Measurements from ENCODE around the gene FLYWCH1. TPM values are rescaled to one million over a fixed set of nuclear protein-coding genes. Genes with fewer than 3 reads are reported as not detected.

Gene FLYWCH1
- total and polyA plus RNA-seq, 2 donors (not counting 3 experiments of a cell fraction or from before 2014, with no cell fraction given): 32.0 to 51.2 TPM

DNA sequence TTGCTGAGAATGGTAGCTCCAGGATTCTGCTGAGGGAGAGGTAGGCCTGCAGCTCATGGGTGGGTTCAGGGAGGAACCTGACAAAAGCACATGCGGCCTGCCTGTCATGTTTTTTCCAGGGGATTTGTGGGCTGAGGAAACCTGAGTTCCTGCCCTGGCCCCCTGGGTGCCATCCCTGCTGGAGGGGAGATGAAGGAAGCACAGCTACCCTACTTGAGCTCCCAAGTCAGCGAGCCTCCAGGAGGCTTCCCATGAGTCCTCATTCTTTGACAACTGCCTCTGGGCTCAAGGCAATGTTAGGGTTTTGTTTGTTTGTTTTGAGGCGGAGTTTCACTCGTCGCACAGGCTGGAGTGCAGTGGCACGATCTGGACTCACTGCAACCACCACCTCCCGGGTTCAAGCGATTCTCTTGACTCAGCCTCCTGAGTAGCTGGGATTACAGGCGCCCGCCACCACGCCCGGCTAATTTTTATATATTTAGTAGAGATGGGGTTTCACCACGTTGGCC is 12.1 kb upstream of the FLYWCH1 start:
- H3K4me1 ChIP-seq (ENCODE audit: control insufficient read depth, extremely low read depth, insufficient read depth, low read length): peaks cover 6% of the 10 kb centered on the region
- no peaks in the 10 kb centered on the region for H3K9me1 ChIP-seq (replicated peaks; ENCODE audit: control insufficient read depth, extremely low read depth, insufficient read depth, low read length)
- FAIRE-seq (no peak), DNase-seq (ENCODE audit: low read depth, low spot score) (no peak)
- intact Hi-C loops (cut with micrococcal nuclease): no loop called here
- H3K4me3 ChIP-seq (replicated peaks in 1 of 3; ENCODE audit: insufficient read depth in 1 of 3, low read depth in 1 of 3, low read length in 3 of 3): no peak overlapping the region
- no peaks in the 10 kb centered on the region for H4K20me1 ChIP-seq (replicated peaks; ENCODE audit: control insufficient read depth, extremely low read depth, insufficient read depth, low read length)
- no peak overlapping the region for H3K27ac ChIP-seq (ENCODE audit: insufficient read depth, low read depth, low read length)
- ChIA-PET CTCF (interaction anchor here (0.6 to 1.4 kb wide), 4 partner anchors 11 to 27 kb away, joined by 3 to 5 read pairs (median 4); partner anchors contain the start of gene FLYWCH2), POLR2A (interaction anchor here (0.6 kb wide), 1 partner anchor 86 kb away, joined by 4 read pairs; no protein-coding TSS in a partner anchor)
- peaks cover 0 to 8% of the 10 kb centered on the region in 2 experiments for H3K36me3 ChIP-seq (ENCODE audit: control insufficient read depth in 2 of 2, extremely low read depth in 1 of 2, insufficient read depth in 2 of 2, low read length in 2 of 2)
- BruUV-seq (replicated peaks): no TSS peak
- H3K27me3 ChIP-seq (ENCODE audit: control insufficient read depth in 2 of 2, insufficient read depth in 2 of 2, low read length in 2 of 2): no peaks in the 10 kb centered on the region
- no peak overlapping the region for H2AFZ ChIP-seq (ENCODE audit: low read depth, low read length)
- TF ChIP-seq EZH2 (IDR thresholded peaks at IDR 0.05; ENCODE audit: borderline replicate concordance, low read depth, low read length, severe bottlenecking) (no peak), MYC (IDR thresholded peaks at IDR 0.05; ENCODE audit: low read depth, low read length) (no peak), POLR2AphosphoS5 (IDR thresholded peaks at IDR 0.05; ENCODE audit: insufficient read depth, low read depth, low read length) (no peak)
- TF ChIP-seq, protein P1, sequence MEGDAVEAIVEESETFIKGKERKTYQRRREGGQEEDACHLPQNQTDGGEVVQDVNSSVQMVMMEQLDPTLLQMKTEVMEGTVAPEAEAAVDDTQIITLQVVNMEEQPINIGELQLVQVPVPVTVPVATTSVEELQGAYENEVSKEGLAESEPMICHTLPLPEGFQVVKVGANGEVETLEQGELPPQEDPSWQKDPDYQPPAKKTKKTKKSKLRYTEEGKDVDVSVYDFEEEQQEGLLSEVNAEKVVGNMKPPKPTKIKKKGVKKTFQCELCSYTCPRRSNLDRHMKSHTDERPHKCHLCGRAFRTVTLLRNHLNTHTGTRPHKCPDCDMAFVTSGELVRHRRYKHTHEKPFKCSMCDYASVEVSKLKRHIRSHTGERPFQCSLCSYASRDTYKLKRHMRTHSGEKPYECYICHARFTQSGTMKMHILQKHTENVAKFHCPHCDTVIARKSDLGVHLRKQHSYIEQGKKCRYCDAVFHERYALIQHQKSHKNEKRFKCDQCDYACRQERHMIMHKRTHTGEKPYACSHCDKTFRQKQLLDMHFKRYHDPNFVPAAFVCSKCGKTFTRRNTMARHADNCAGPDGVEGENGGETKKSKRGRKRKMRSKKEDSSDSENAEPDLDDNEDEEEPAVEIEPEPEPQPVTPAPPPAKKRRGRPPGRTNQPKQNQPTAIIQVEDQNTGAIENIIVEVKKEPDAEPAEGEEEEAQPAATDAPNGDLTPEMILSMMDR (IDR thresholded peaks at IDR 0.05; ENCODE audit: extremely low read depth in 1 of 2, insufficient read depth in 1 of 2, low read depth in 1 of 2, low read length in 2 of 2): no peak
- no peak overlapping the region for H3K4me2 ChIP-seq (ENCODE audit: insufficient read depth, low read length)
- H3K79me2 ChIP-seq (ENCODE audit: control insufficient read depth, insufficient read depth, low read length): no peaks in the 10 kb centered on the region
- H3K9me3 ChIP-seq (replicated peaks; ENCODE audit: control insufficient read depth, insufficient read depth, low read length): no peaks in the 10 kb centered on the region
- dilution Hi-C loops (cut with MboI; ENCODE audit: extremely low pct_ligation_motif_present, low sequenced_read_pairs): no loop called here
- no peak overlapping the region for H3K9ac ChIP-seq (replicated peaks; ENCODE audit: extremely low read depth, insufficient read depth, low read length)

DNA sequence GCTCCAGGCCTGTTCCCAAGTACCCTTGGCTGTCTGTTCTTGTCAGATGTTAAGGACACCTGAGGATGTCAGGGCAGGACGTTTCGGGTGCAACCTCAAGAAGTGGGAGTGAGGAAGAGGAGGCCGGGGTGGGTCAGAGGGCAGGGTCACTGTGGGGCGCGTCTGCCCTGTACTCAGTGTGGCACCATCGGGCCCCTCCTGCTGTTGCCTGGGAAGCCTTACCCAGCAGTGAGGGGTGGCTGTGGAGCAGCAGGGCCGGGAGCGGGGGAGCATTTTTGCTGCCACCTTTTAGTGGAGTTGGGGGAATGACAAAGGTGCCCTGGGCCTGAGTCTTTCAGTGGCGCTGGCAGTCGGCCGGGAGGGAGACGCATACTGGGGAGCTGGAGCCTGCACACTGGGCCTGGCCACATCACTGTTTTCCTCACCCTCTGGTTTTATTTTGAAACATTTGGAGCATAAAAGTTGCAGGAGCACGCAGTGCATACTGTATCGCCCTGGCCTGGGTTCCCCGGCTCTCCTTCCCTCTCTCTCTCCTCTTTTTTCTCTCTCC is 11.1 kb upstream of the FLYWCH1 start:
- ChIA-PET POLR2A (no interaction called here), CTCF (interaction anchor here (1.4 kb wide), 1 partner anchor 18 kb away, joined by 4 read pairs; the partner anchor contains the start of gene FLYWCH2)
- Histone ChIP-seq H3K9ac (replicated peaks; ENCODE audit: extremely low read depth, insufficient read depth, low read length) (no peak overlapping the region), H3K9me1 (replicated peaks; ENCODE audit: control insufficient read depth, extremely low read depth, insufficient read depth, low read length) (no peaks in the 10 kb centered on the region), H3K27me3 (ENCODE audit: control insufficient read depth in 2 of 2, insufficient read depth in 2 of 2, low read length in 2 of 2) (no peaks in the 10 kb centered on the region), H3K4me2 (ENCODE audit: insufficient read depth, low read length) (no peak overlapping the region), H3K79me2 (ENCODE audit: control insufficient read depth, insufficient read depth, low read length) (no peaks in the 10 kb centered on the region), H3K27ac (ENCODE audit: insufficient read depth, low read depth, low read length) (no peak overlapping the region), H3K4me3 (replicated peaks in 1 of 3; ENCODE audit: insufficient read depth in 1 of 3, low read depth in 1 of 3, low read length in 3 of 3) (no peak overlapping the region), H3K9me3 (replicated peaks; ENCODE audit: control insufficient read depth, insufficient read depth, low read length) (no peaks in the 10 kb centered on the region), H4K20me1 (replicated peaks; ENCODE audit: control insufficient read depth, extremely low read depth, insufficient read depth, low read length) (no peaks in the 10 kb centered on the region), H2AFZ (ENCODE audit: low read depth, low read length) (no peak overlapping the region), H3K4me1 (ENCODE audit: control insufficient read depth, extremely low read depth, insufficient read depth, low read length) (peaks cover 9% of the 10 kb centered on the region), H3K36me3 (ENCODE audit: control insufficient read depth in 2 of 2, extremely low read depth in 1 of 2, insufficient read depth in 2 of 2, low read length in 2 of 2) (peaks cover 0 to 8% of the 10 kb centered on the region in 2 experiments)
- BruUV-seq (replicated peaks): no TSS peak
- intact Hi-C loops (cut with micrococcal nuclease) (no loop called here), dilution Hi-C loops (cut with MboI; ENCODE audit: extremely low pct_ligation_motif_present, low sequenced_read_pairs) (no loop called here)
- TF ChIP-seq JUN (IDR thresholded peaks at IDR 0.05; ENCODE audit: borderline replicate concordance, insufficient read depth, insufficient read length, low read depth): no peak
- no peak for TF ChIP-seq GATA2 (IDR thresholded peaks at IDR 0.05; ENCODE audit: insufficient read depth, insufficient read length, low read depth, low read length)
- no peak for TF ChIP-seq FOS (IDR thresholded peaks at IDR 0.05; ENCODE audit: borderline replicate concordance, insufficient read depth, low read length)
- TF ChIP-seq EZH2 (IDR thresholded peaks at IDR 0.05; ENCODE audit: borderline replicate concordance, low read depth, low read length, severe bottlenecking): no peak
- TF ChIP-seq POLR2A (IDR thresholded peaks at IDR 0.05; ENCODE audit: low read depth, low read length): no peak
- TF ChIP-seq MYC (IDR thresholded peaks at IDR 0.05; ENCODE audit: low read depth, low read length): no peak
- TF ChIP-seq POLR2AphosphoS5 (IDR thresholded peaks at IDR 0.05; ENCODE audit: insufficient read depth, low read depth, low read length): no peak
- TF ChIP-seq, protein P1 (IDR thresholded peaks at IDR 0.05; ENCODE audit: extremely low read depth in 1 of 2, insufficient read depth in 1 of 2, low read depth in 1 of 2, low read length in 2 of 2): no peak
- TF ChIP-seq, protein P2, sequence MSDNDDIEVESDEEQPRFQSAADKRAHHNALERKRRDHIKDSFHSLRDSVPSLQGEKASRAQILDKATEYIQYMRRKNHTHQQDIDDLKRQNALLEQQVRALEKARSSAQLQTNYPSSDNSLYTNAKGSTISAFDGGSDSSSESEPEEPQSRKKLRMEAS (IDR thresholded peaks at IDR 0.05; ENCODE audit: insufficient read depth, insufficient read length): no peak
- DNase-seq (ENCODE audit: low read depth, low spot score): no peak
- FAIRE-seq: no peak

All from endothelial cell of umbilical vein (primary cell).